Measurements from ENCODE around the gene ADAMTS17. TPM values are rescaled to one million over a fixed set of nuclear protein-coding genes. Genes with fewer than 3 reads are reported as not detected.

ADAMTS17 gene
- polyA plus RNA-seq, 2 of the 4 experiments (the other 2 are of a cell fraction) = 0.05 TPM; not detected in 1

- no peak for TF ChIP-seq PBX3 (IDR thresholded peaks at IDR 0.05)
- TF ChIP-seq HMGXB4 (CRISPR knock-in tag; IDR thresholded peaks at IDR 0.05; ENCODE audit: borderline replicate concordance) = no peak
- TF ChIP-seq MAZ (IDR thresholded peaks at IDR 0.05; ENCODE audit: borderline replicate concordance, low read depth, low read length) = no peak
- no peak for FAIRE-seq
- ATAC-seq = no peak
- H3K27ac ChIP-seq = no peak overlapping the region
- no peak for DNase-seq (ENCODE audit: low read depth in 1 of 2, low spot score in 1 of 2)
- ChIA-PET POLR2A (no interaction called here), CTCF (no interaction called here)
- WGBS (ENCODE audit: missing lambda C conversion rate) = 42% methylated on average over 15 of the region's 15 CpGs
- no peaks in the 10 kb centered on the region for H3K9me3 ChIP-seq
- no peak overlapping the region for H3K4me2 ChIP-seq
- no peak overlapping the region for H3K4me3 ChIP-seq
- no peaks in the 10 kb centered on the region for H3K4me1 ChIP-seq
These were observed 56.0 kb downstream of the ADAMTS17 start for GRCh38 chr15:100285641-100286295.

DNA sequence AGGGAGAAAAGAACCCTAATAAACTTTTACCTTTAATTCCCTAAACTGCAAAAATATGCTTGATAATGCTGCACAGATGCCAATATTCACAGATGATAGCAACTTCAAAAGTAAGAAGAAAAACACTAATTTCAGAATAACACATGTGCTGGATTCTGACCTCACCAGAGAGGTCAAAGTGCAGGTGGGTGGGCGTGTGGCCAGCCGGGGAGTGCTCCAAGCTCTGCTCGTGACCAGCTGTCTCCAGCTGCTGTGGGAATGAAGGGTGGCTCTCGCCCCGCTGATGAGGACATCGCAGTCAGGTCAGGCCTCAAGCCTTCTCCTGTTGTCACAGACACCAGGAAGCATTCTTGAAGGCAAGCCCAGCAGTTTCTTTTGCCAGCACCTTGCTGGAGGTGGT is 57.1 kb downstream of the ADAMTS17 start:
- POLR2A ChIA-PET = no interaction called here
- Histone ChIP-seq H3K9me3 (no peaks in the 10 kb centered on the region), H3K27ac (no peak overlapping the region), H3K4me2 (no peak overlapping the region), H3K4me3 (no peak overlapping the region), H3K4me1 (no peaks in the 10 kb centered on the region)
- CTCF ChIA-PET = no interaction called here
- DNase-seq (ENCODE audit: low read depth in 1 of 2, low spot score in 1 of 2) (no peak), ATAC-seq (no peak), FAIRE-seq (no peak)
- TF ChIP-seq RAD21 (conservative IDR thresholded peaks at IDR 0.05 in 1 of 2, IDR thresholded peaks at IDR 0.05 in 1 of 2) (no peak), ESRRA (IDR thresholded peaks at IDR 0.05; ENCODE audit: borderline replicate concordance, low read length) (no peak), EHF (CRISPR knock-in tag; IDR thresholded peaks at IDR 0.05) (no peak), GATA3 (IDR thresholded peaks at IDR 0.05; ENCODE audit: borderline replicate concordance) (no peak), MAX (IDR thresholded peaks at IDR 0.05) (no peak), HEYL (CRISPR knock-in tag; IDR thresholded peaks at IDR 0.05) (no peak), MAZ (IDR thresholded peaks at IDR 0.05; ENCODE audit: borderline replicate concordance, low read depth, low read length) (no peak), FOSB (CRISPR knock-in tag; IDR thresholded peaks at IDR 0.05) (no peak), TFCP2L1 (CRISPR knock-in tag; IDR thresholded peaks at IDR 0.05) (no peak)
- TF ChIP-seq, protein P1, sequence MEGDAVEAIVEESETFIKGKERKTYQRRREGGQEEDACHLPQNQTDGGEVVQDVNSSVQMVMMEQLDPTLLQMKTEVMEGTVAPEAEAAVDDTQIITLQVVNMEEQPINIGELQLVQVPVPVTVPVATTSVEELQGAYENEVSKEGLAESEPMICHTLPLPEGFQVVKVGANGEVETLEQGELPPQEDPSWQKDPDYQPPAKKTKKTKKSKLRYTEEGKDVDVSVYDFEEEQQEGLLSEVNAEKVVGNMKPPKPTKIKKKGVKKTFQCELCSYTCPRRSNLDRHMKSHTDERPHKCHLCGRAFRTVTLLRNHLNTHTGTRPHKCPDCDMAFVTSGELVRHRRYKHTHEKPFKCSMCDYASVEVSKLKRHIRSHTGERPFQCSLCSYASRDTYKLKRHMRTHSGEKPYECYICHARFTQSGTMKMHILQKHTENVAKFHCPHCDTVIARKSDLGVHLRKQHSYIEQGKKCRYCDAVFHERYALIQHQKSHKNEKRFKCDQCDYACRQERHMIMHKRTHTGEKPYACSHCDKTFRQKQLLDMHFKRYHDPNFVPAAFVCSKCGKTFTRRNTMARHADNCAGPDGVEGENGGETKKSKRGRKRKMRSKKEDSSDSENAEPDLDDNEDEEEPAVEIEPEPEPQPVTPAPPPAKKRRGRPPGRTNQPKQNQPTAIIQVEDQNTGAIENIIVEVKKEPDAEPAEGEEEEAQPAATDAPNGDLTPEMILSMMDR (IDR thresholded peaks at IDR 0.05) = no peak
- TF ChIP-seq, protein P2, sequence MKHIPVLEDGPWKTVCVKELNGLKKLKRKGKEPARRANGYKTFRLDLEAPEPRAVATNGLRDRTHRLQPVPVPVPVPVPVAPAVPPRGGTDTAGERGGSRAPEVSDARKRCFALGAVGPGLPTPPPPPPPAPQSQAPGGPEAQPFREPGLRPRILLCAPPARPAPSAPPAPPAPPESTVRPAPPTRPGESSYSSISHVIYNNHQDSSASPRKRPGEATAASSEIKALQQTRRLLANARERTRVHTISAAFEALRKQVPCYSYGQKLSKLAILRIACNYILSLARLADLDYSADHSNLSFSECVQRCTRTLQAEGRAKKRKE (CRISPR knock-in tag; IDR thresholded peaks at IDR 0.05; ENCODE audit: low read depth) = no peak
- WGBS (ENCODE audit: missing lambda C conversion rate) = 9% methylated on average over 6 of the region's 6 CpGs

- Histone ChIP-seq H3K4me3 (no peak overlapping the region), H3K27ac (no peak overlapping the region), H3K4me1 (no peaks in the 10 kb centered on the region), H3K9me3 (no peaks in the 10 kb centered on the region), H3K4me2 (no peak overlapping the region)
- ATAC-seq = no peak
- no peak for DNase-seq (ENCODE audit: low read depth in 1 of 2, low spot score in 1 of 2)
- no peak for FAIRE-seq
- ChIA-PET CTCF (no interaction called here), POLR2A (no interaction called here)
- WGBS (ENCODE audit: missing lambda C conversion rate) = 29% methylated on average over 5 of the region's 5 CpGs
- TF ChIP-seq FOSL2 (IDR thresholded peaks at IDR 0.05) (no peak), FOSL2 (CRISPR knock-in tag; IDR thresholded peaks at IDR 0.05) (no peak), EP300 (IDR thresholded peaks at IDR 0.05) (no peak), NR3C1 (IDR thresholded peaks at IDR 0.05) (no peak), POLR2AphosphoS2 (conservative IDR thresholded peaks at IDR 0.05; ENCODE audit: low read length) (no peak), HOXB5 (CRISPR knock-in tag; IDR thresholded peaks at IDR 0.05) (no peak), HMGXB4 (CRISPR knock-in tag; IDR thresholded peaks at IDR 0.05; ENCODE audit: borderline replicate concordance) (no peak), BCL3 (IDR thresholded peaks at IDR 0.05) (no peak)
- TF ChIP-seq, protein P1 (IDR thresholded peaks at IDR 0.05) = no peak
- TF ChIP-seq, protein P2 (CRISPR knock-in tag; IDR thresholded peaks at IDR 0.05; ENCODE audit: low read depth) = no peak
These were observed 57.6 kb downstream of the ADAMTS17 start for GRCh38 chr15:100284191-100284590.

Data from A549 (cell line).